H1 (cell line): ENCODE measurements around the gene SS18L1. TPM values are rescaled to one million over a fixed set of nuclear protein-coding genes. Genes with fewer than 3 reads are reported as not detected.

Source experiments
- CTCF ChIA-PET: fragments of 300-600 bp; sonication (Branson Sonifier 250); formaldehyde crosslinking; loops from one replicate; lab custom pipeline; 2021; ENCODE audit not compliant: partially characterized antibody; lab: Charles Lee
- POLR2A ChIA-PET: fragments of 300-600 bp; sonication (Branson Sonifier 250); formaldehyde crosslinking; loops from one replicate; lab custom pipeline; 2021; ENCODE audit warnings: inconsistent platforms; ENCODE audit not compliant: partially characterized antibody; lab: Charles Lee
- DNase-seq, 2 experiments: peaks; one replicate each; pipeline versions ENCODE4 v3.0.0 to v3.0.0-alpha.2; 2010 to 2022; ENCODE audit warnings: low spot score in 2 of 2, low read depth in 1 of 2, mixed read lengths in 1 of 2
- FAIRE-seq: peaks from 2 replicates; lab custom pipeline; 2011; peaks lifted over from hg19 to GRCh38; lab: Jason Lieb, UNC
- H2AFZ ChIP-seq: 2 replicates; pipeline ENCODE4 v1.8.1; 2012; ENCODE audit warnings: low read length, inconsistent platforms
- H2AK5ac ChIP-seq: 2 replicates; pipeline ENCODE4 v1.6.1; 2013; ENCODE audit warnings: low read depth, low read length
- H2BK120ac ChIP-seq: replicated peaks from 2 replicates; pipeline ENCODE3; 2013; ENCODE audit warnings: low read depth, low read length, inconsistent platforms
- H2BK12ac ChIP-seq: 2 replicates; pipeline ENCODE4 v1.6.1; 2013; ENCODE audit warnings: low read depth, low read length
- H2BK15ac ChIP-seq: 2 replicates; pipeline ENCODE4 v1.6.1; 2013; ENCODE audit warnings: low read length
- H2BK20ac ChIP-seq: 2 replicates; pipeline ENCODE4 v1.6.1; 2013; ENCODE audit warnings: low read length
- H2BK5ac ChIP-seq: 2 replicates; pipeline ENCODE4 v1.6.1; 2013; ENCODE audit warnings: low read depth, low read length
- H3K14ac ChIP-seq: 2 replicates; pipeline ENCODE4 v1.6.1; 2013; ENCODE audit warnings: inconsistent platforms; ENCODE audit not compliant: insufficient read length
- H3K18ac ChIP-seq: 2 replicates; pipeline ENCODE4 v1.6.1; 2013; ENCODE audit warnings: low read length; ENCODE audit errors: extremely low read depth
- H3K23ac ChIP-seq: 2 replicates; pipeline ENCODE4 v1.6.1; 2013; ENCODE audit warnings: inconsistent platforms; ENCODE audit not compliant: insufficient read length
- H3K23me2 ChIP-seq: 2 replicates; pipeline ENCODE4 v1.6.1; 2013; ENCODE audit warnings: low read depth, low read length
- H3K27ac ChIP-seq: 2 replicates; pipeline ENCODE4 v1.6.1; 2011; ENCODE audit warnings: low read depth, low read length, inconsistent platforms
- H3K27me3 ChIP-seq, 4 experiments: replicated peaks in 1 of 4; 1 replicate in 1 of 4; 2 replicates in 3 of 4; pipeline versions ENCODE4 v1.6.1 to v1.8.1; 2011 to 2013; ENCODE audit warnings: low read length in 3 of 4, mild to moderate bottlenecking in 3 of 4, inconsistent platforms in 2 of 4, mixed read lengths in 2 of 4, moderate library complexity in 1 of 4; ENCODE audit not compliant: control insufficient read depth in 3 of 4, insufficient read depth in 3 of 4; ENCODE audit errors: extremely low read depth in 1 of 4
- H3K36me3 ChIP-seq, 4 experiments: 2 replicates each; pipeline versions ENCODE4 v1.6.1 to v1.8.1; 2011 to 2013; ENCODE audit warnings: mild to moderate bottlenecking in 4 of 4, low read length in 3 of 4, moderate library complexity in 2 of 4, control low read depth in 1 of 4, inconsistent platforms in 1 of 4; ENCODE audit not compliant: insufficient read depth in 4 of 4, control insufficient read depth in 2 of 4
- H3K4ac ChIP-seq: replicated peaks from 2 replicates; pipeline ENCODE3; 2013; ENCODE audit warnings: low read length, low read depth, mixed read lengths, inconsistent platforms; ENCODE audit not compliant: insufficient read length
- H3K4me1 ChIP-seq, 4 experiments: replicated peaks in 1 of 4; 1 replicate in 1 of 4; 2 replicates in 3 of 4; pipeline versions ENCODE4 v1.6.1 to v1.8.1; 2011 to 2013; ENCODE audit warnings: low read length in 3 of 4, inconsistent platforms in 2 of 4, mixed read lengths in 1 of 4; ENCODE audit not compliant: insufficient read depth in 4 of 4, control insufficient read depth in 3 of 4
- H3K4me2 ChIP-seq, 2 experiments: 2 replicates each; pipeline versions ENCODE4 v1.6.1 to v1.8.1; 2011 to 2013; ENCODE audit warnings: low read depth in 2 of 2, low read length in 2 of 2, control low read depth in 1 of 2, inconsistent platforms in 1 of 2, mild to moderate bottlenecking in 1 of 2; ENCODE audit not compliant: insufficient read depth in 1 of 2
- H3K4me3 ChIP-seq, 4 experiments: fragments of 200-600, 300-600 bp in 1 of 4; sonication (generic), shearing (Covaris generic), sonication (Bioruptor Twin) in 1 of 4; 2 replicates each; pipeline versions ENCODE4 v1.5.1 to v1.8.1; 2011 to 2016; ENCODE audit warnings: low read length in 4 of 4, low read depth in 3 of 4, control low read depth in 2 of 4, inconsistent platforms in 2 of 4, mild to moderate bottlenecking in 2 of 4, mixed read lengths in 1 of 4, moderate library complexity in 1 of 4; ENCODE audit not compliant: insufficient read depth in 2 of 4; ENCODE audit errors: extremely low read depth in 1 of 4
- H3K56ac ChIP-seq: replicated peaks from 2 replicates; pipeline ENCODE3; 2013; ENCODE audit warnings: low read depth, mild to moderate bottlenecking, mixed read lengths, low read length, inconsistent platforms; ENCODE audit not compliant: insufficient read length
- H3K79me1 ChIP-seq: 2 replicates; pipeline ENCODE4 v1.6.1; 2013; ENCODE audit warnings: low read depth, low read length, control low read depth
- H3K79me2 ChIP-seq, 2 experiments: 2 replicates each; pipeline versions ENCODE4 v1.6.1 to v1.8.1; 2012 to 2013; ENCODE audit warnings: low read length in 2 of 2, mild to moderate bottlenecking in 2 of 2, inconsistent platforms in 1 of 2; ENCODE audit not compliant: insufficient read depth in 2 of 2, control insufficient read depth in 1 of 2
- H3K9ac ChIP-seq, 4 experiments: replicated peaks in 1 of 4; 1 replicate in 1 of 4; 2 replicates in 3 of 4; pipeline versions ENCODE4 v1.6.1 to v1.8.1; 2011 to 2013; ENCODE audit warnings: low read depth in 3 of 4, low read length in 3 of 4, control low read depth in 2 of 4, mild to moderate bottlenecking in 2 of 4, moderate library complexity in 2 of 4, inconsistent platforms in 1 of 4; ENCODE audit errors: extremely low read depth in 1 of 4
- H3K9me3 ChIP-seq, 2 experiments: 2 replicates each; pipeline versions ENCODE4 v1.6.1 to v1.8.1; 2012 to 2013; ENCODE audit warnings: mild to moderate bottlenecking in 2 of 2, moderate library complexity in 2 of 2, control low read depth in 1 of 2, inconsistent platforms in 1 of 2, low read depth in 1 of 2, low read length in 1 of 2, mixed read lengths in 1 of 2; ENCODE audit not compliant: insufficient read depth in 2 of 2
- H4K20me1 ChIP-seq, 2 experiments: replicated peaks in 1 of 2; 2 replicates each; pipeline versions ENCODE3 to v1.8.1; 2011 to 2013; ENCODE audit warnings: inconsistent platforms in 2 of 2, low read length in 2 of 2, mild to moderate bottlenecking in 1 of 2; ENCODE audit not compliant: insufficient read depth in 2 of 2, control insufficient read depth in 1 of 2
- H4K5ac ChIP-seq: 2 replicates; pipeline ENCODE4 v1.6.1; 2013; ENCODE audit warnings: low read length, low read depth, mixed read lengths, inconsistent platforms; ENCODE audit not compliant: insufficient read length
- H4K8ac ChIP-seq: 2 replicates; pipeline ENCODE4 v1.8.0; 2013; ENCODE audit warnings: mild to moderate bottlenecking, moderate library complexity, low read length, inconsistent platforms; ENCODE audit not compliant: insufficient read depth; ENCODE audit errors: extremely low read depth
- H4K91ac ChIP-seq: replicated peaks from 2 replicates; pipeline ENCODE3; 2013; ENCODE audit warnings: low read length, mixed read lengths, inconsistent platforms; ENCODE audit not compliant: insufficient read length
- BCL11A ChIP-seq, 2 experiments: IDR thresholded peaks; one replicate each; pipeline ENCODE4 v1.6.1; 2011; ENCODE audit warnings: low read depth in 2 of 2, low read length in 2 of 2, mild to moderate bottlenecking in 2 of 2
- EP300 ChIP-seq, 2 experiments: IDR thresholded peaks; 1 replicate in 1 of 2; 2 replicates in 1 of 2; pipeline ENCODE4 v1.6.1; 2011 to 2012; ENCODE audit warnings: low read depth in 2 of 2, low read length in 2 of 2, mild to moderate bottlenecking in 2 of 2, borderline replicate concordance in 1 of 2, inconsistent platforms in 1 of 2, moderate library complexity in 1 of 2
- HDAC6 ChIP-seq: IDR thresholded peaks from one replicate; pipeline ENCODE4 v1.7.1; 2012; ENCODE audit warnings: low read depth, mild to moderate bottlenecking, inconsistent platforms, low read length, moderate library complexity
- KDM1A ChIP-seq: fragments of 200-600, 300-600 bp; sonication (generic); IDR thresholded peaks from 2 replicates; pipeline ENCODE4 v1.7.1; 2016; ENCODE audit warnings: mild to moderate bottlenecking, low read length, borderline replicate concordance
- NRF1 ChIP-seq: IDR thresholded peaks from 2 replicates; pipeline ENCODE4 v1.6.1; 2011; ENCODE audit warnings: mild to moderate bottlenecking, low read depth, low read length, improper control_type of control experiment
- PHF8 ChIP-seq: fragments of 200-600 bp; sonication (generic); conservative IDR thresholded peaks from 2 replicates; pipeline ENCODE4 v1.7.1; 2012; ENCODE audit warnings: low read depth, mild to moderate bottlenecking, inconsistent platforms, low read length, moderate library complexity
- RFX5 ChIP-seq: IDR thresholded peaks from 2 replicates; pipeline ENCODE4 v1.6.1; 2011; ENCODE audit warnings: low read depth, low read length, improper control_type of control experiment, borderline replicate concordance
- RNF2 ChIP-seq: fragments of 200-900, 300-1000 bp; sonication (generic); IDR thresholded peaks from 2 replicates; pipeline ENCODE4 v1.7.1; 2016; ENCODE audit warnings: borderline replicate concordance, low read depth, mild to moderate bottlenecking, antibody characterized with exemption, low read length; ENCODE audit not compliant: poor library complexity, severe bottlenecking; ENCODE audit errors: missing control alignments
- YY1 ChIP-seq: IDR thresholded peaks from 2 replicates; pipeline ENCODE4 v1.6.1; 2011; ENCODE audit warnings: low read depth, mild to moderate bottlenecking, low read length
- WGBS, 2 experiments: shearing (Covaris generic) in 1 of 2; methylation state at CpG; one replicate each; pipeline versions ENCODE4 v1.1.6 to v1.1.7; 2013 to 2015; ENCODE audit warnings: low lambda C conversion rate in 2 of 2, mixed read lengths in 2 of 2, inconsistent platforms in 1 of 2, low coverage in 1 of 2, missing lambda C conversion rate in 1 of 2; ENCODE audit not compliant: insufficient replicate concordance in 2 of 2, insufficient coverage in 1 of 2, insufficient read length in 1 of 2; ENCODE audit errors: extremely low coverage in 1 of 2, missing lambda C conversion rate in 1 of 2; 5-methylcytosine and 5-hydroxymethylcytosine counted together
- polyA plus RNA-seq, 7 experiments: library from polyadenylated mRNA; depleted of rRNA in 3 of 7; stranded (reverse) in 5 of 7; unstranded in 2 of 7; fragments of >200 nt in 5 of 7; fragments of 200-250 nt in 2 of 7; gene quantifications; 1 replicate in 5 of 7; 2 replicates in 1 of 7; 4 replicates in 1 of 7; pipeline versions ENCODE4 v1.2.1 to v1.2.3, GENCODE V29; 2011 to 2013; ENCODE audit warnings: missing spikeins in 2 of 7, mixed read lengths in 2 of 7
- total RNA-seq: library from RNA; stranded (reverse); fragmentation: NEBNext Ultra II Directional; extraction: Animal tissue kit (Norgen Biotek cat#: 25700); gene quantifications from 2 replicates; pipeline ENCODE4 v1.2.1, GENCODE V29; 2021
- TF ChIP-seq, protein P1 (sequence below): IDR thresholded peaks from 2 replicates; pipeline ENCODE4 v1.6.1; 2012; ENCODE audit warnings: low read length, inconsistent platforms

SS18L1 gene
- total and polyA plus RNA-seq, 2 of the 8 experiments (the other 6 are each of a cell fraction or from before 2014, with no cell fraction given): 28.4 to 29.7 TPM

GRCh38 chr20:62215991-62216635 lies 72.5 kb downstream of the SS18L1 start:
- no peak overlapping the region for H3K23ac ChIP-seq
- peaks cover 19% of the 10 kb centered on the region; the same call in 1 of the 2 replicates for H3K23me2 ChIP-seq
- H4K91ac ChIP-seq: no peak overlapping the region
- no peak overlapping the region for H3K56ac ChIP-seq
- no peaks in the 10 kb centered on the region for H3K36me3 ChIP-seq
- no peak overlapping the region for H3K14ac ChIP-seq
- no peaks in the 10 kb centered on the region for H3K9me3 ChIP-seq
- H2BK20ac ChIP-seq: no peak overlapping the region
- DNase-seq (no peak), FAIRE-seq (no peak)
- no peak overlapping the region for H2BK15ac ChIP-seq
- H2BK120ac ChIP-seq: no peak overlapping the region
- H2AK5ac ChIP-seq: no peak overlapping the region
- peaks cover 6 to 13% of the 10 kb centered on the region in 2 experiments for H4K20me1 ChIP-seq
- POLR2A ChIA-PET: no interaction called here
- H3K27me3 ChIP-seq: peaks cover 9 to 32% (median 28%) of the 10 kb centered on the region in 4 experiments
- peaks cover 0 to 25% (median 12%) of the 10 kb centered on the region in 4 experiments; a peak in 5 of 7 replicates for H3K4me1 ChIP-seq
- no peak overlapping the region for H4K8ac ChIP-seq
- no peak overlapping the region for H3K4me2 ChIP-seq
- CTCF ChIA-PET: interaction anchor here (0.5 to 1.4 kb wide), 2 partner anchors 12 to 104 kb away, joined by 3 to 5 read pairs; no protein-coding TSS in a partner anchor
- no peak overlapping the region for H2BK12ac ChIP-seq
- H2AFZ ChIP-seq: no peak overlapping the region
- H3K4me3 ChIP-seq: no peak overlapping the region
- no peak overlapping the region for H3K27ac ChIP-seq
- H2BK5ac ChIP-seq: no peak overlapping the region
- 90% methylated on average over 15 of the region's 40 CpGs; no CpG with 5 or more reads in 1 of the 2 experiments for WGBS, 2 experiments
- H3K9ac ChIP-seq: no peak overlapping the region
- no peaks in the 10 kb centered on the region for H3K79me2 ChIP-seq
- H3K4ac ChIP-seq: no peak overlapping the region
- H3K18ac ChIP-seq: no peak overlapping the region; the same call in 1 of the 2 replicates
- H3K79me1 ChIP-seq: no peaks in the 10 kb centered on the region
- H4K5ac ChIP-seq: no peak overlapping the region
- TF ChIP-seq PHF8: no peak
- TF ChIP-seq EP300 (IDR thresholded peaks at IDR 0.05; ENCODE audit: borderline replicate concordance in 1 of 2, low read depth in 2 of 2, low read length in 2 of 2): no peak
- no peak for TF ChIP-seq YY1
- no peak for TF ChIP-seq RNF2
- TF ChIP-seq HDAC6: no peak
- TF ChIP-seq, protein P1, sequence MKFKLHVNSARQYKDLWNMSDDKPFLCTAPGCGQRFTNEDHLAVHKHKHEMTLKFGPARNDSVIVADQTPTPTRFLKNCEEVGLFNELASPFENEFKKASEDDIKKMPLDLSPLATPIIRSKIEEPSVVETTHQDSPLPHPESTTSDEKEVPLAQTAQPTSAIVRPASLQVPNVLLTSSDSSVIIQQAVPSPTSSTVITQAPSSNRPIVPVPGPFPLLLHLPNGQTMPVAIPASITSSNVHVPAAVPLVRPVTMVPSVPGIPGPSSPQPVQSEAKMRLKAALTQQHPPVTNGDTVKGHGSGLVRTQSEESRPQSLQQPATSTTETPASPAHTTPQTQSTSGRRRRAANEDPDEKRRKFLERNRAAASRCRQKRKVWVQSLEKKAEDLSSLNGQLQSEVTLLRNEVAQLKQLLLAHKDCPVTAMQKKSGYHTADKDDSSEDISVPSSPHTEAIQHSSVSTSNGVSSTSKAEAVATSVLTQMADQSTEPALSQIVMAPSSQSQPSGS: no peak
- TF ChIP-seq NRF1: no peak
- no peak for TF ChIP-seq KDM1A
- TF ChIP-seq BCL11A (IDR thresholded peaks at IDR 0.05; ENCODE audit: low read depth in 2 of 2, low read length in 2 of 2): no peak
- TF ChIP-seq RFX5: no peak
